SH-SY5Y (cell line): ENCODE measurements around the gene C1orf226.
A peak's percentile ranks its signal among the peaks of the same experiment; 100 is the strongest.

Experiments used
- GATA2 ChIP-seq: IDR thresholded peaks from 2 replicates; pipeline ENCODE4 v1.6.1; 2011; ENCODE audit warnings: mild to moderate bottlenecking, low read depth, low read length
- GATA3 ChIP-seq: IDR thresholded peaks from 2 replicates; pipeline ENCODE4 v1.6.1; 2011; ENCODE audit warnings: low read depth, mild to moderate bottlenecking, low read length, moderate library complexity

The C1orf226 gene

DNA sequence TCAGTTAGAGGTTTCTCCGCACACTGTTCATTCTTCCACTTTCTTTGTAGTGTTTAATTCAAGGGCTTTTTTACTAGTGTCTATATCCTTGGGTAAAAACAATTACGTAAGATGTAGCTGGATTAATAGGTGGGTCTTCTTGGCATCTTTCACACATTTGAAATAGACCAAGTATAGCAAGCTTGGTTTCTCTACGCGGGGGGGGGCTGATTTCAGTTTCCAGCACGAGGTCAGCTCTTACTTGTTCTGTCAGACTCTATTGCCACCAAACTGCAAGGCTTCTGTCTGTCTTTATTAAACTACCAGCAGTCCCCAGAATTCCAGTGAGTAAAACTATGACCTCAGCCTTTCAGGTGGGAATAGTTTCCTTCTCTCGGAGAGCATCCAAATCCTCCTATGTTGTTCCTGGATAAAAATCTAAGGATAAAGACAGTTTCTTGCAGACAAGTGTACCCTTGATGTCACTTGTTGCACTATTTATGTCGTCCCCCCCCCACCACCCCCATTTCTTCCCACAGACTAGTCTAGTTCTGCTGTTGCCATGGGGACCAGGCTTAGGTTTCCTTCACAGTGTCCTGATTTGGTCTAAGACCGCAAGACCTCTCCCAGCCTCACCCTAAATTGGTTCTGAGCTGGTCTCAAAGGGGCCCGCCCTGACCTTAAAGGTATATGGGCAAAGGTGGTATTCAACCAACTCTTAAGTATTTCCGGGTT lies 21.8 kb upstream of the C1orf226 start:
- TF ChIP-seq GATA2 (no peak), GATA3 (no peak)

DNA sequence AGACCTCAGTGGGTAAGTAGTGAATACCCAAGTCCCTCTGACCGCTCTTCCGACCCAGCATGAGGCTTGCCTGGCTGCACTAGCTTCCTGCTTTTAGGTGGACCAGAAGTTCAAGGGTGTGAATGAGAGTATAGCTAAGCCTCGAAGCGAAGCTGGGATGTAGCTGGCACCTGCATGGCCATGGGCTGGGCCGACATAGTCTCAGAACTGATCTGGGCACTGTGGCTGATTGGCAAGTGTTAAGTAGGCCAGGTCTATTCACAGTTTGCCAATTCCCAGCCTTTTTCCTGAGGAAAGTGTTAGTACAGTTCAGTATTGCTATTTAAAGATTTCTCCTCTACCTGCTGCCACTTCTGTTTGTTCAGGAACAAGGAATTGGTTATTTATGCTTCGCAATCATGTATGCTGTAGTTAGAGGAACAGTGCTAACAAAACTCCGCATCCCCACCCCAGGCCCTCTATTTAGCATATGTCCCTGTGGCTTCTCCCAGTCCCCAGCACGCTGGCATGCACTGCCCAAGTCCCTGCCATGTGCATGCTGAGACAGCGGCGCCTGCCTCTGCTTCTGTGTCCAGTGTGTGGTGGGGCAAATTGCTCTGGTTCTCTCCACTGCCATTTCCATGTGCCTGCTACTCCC lies 21.2 kb upstream of the C1orf226 start:
- TF ChIP-seq GATA2 (no peak), GATA3 (no peak)

DNA sequence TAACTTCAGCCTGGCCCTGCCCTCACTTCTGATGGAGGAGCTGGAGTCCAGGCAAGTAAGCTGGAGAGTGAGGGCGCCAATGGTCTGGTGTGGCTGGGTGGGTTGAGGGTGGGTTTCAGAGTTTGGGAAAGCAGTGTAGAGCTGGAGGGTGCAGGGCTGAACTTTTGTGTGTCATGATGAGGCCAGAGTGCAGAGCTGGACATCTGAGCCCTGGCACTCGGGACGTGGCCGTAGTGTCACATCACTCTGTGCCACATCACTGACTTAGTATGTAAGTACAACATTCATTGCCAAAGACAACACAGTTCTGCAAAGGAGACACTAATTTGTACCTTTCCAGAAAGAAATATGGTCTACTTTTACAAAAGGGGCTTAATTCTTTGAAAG lies 20.7 kb upstream of the C1orf226 start:
- TF ChIP-seq GATA3: no peak
- no peak for TF ChIP-seq GATA2

DNA sequence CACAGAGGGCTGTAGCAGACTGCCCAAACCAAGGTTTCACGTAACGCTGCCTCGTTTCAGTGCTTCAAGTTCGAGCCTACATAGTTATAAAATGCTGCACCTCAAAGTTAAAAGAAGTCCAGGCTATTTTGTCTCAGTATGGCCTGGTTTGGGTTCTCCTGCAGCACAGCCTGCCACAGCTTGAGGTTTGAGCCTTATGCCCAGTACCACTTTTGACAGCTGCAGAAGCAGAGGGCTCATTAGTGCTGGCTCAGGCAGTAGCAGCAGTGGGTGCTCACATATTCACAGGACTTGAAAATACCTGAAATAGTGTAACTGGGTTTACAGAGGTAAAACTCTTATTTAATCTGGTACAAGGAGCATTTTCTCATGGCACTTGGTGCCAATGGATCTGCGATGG lies 20.2 kb upstream of the C1orf226 start:
- TF ChIP-seq GATA3 (no peak), GATA2 (no peak)

DNA sequence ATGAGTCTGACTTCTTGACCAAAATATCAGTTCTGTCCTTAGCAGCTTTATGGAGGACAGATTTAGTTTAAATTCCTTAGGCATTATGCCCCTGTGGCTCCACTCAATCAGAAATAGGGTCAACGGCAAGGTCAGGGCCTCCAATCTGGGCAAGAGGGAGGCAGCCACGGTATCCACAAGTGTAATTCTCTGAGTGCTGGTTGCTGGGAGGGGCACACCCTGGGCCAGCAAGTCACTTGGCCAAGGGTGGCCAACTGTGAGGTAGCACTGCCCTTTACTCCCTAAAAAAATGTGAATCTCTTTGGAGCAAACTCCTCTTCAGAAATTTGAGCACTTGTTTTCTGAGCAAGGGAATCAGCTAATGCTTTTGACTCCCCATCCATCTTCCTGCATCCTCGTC lies 17.7 kb upstream of the C1orf226 start:
- TF ChIP-seq GATA3 (no peak), GATA2 (no peak)

GRCh38 chr1:162364498-162364897 lies 17.0 kb upstream of the C1orf226 start:
- TF ChIP-seq GATA2 (no peak), GATA3 (no peak)

- no peak for TF ChIP-seq GATA3
- TF ChIP-seq GATA2: no peak
Observed at GRCh38 chr1:162365284-162366020, 16.1 kb upstream of the C1orf226 start.

DNA sequence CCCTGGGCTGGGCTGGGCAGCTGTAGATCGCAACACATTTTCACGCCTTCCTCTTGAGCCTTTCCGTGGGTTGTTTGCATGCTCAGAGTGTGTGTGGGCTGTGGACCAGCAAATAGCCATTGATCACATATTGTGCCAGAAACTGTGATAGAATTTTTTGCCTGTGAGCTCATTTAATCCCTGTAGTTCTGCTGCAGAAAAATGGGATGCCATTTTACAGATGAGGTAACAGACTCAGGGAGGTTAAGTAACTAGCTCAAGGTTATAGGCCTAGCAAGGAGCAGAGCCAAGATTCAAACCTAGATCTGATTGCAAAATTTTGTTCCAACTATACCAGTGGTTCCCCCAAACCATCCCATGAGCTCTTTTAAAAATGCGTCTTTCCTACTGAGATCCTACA lies 15.4 kb upstream of the C1orf226 start:
- TF ChIP-seq GATA3: no peak
- no peak for TF ChIP-seq GATA2

- TF ChIP-seq GATA2 (no peak), GATA3 (no peak)
Observed at GRCh38 chr1:162366671-162367070, 14.9 kb upstream of the C1orf226 start.

- TF ChIP-seq GATA2: no peak
- no peak for TF ChIP-seq GATA3
Observed at GRCh38 chr1:162367073-162367472, 14.5 kb upstream of the C1orf226 start.

GRCh38 chr1:162367772-162368171 lies 13.8 kb upstream of the C1orf226 start:
- TF ChIP-seq GATA2 (peak; percentile 13; the same call in 1 of the 2 replicates), GATA3 (no peak)

- TF ChIP-seq GATA3 (no peak), GATA2 (peak; percentile 25; the same call in 1 of the 2 replicates)
Observed at GRCh38 chr1:162368451-162368850, 13.1 kb upstream of the C1orf226 start.

GRCh38 chr1:162369571-162369970 lies 12.0 kb upstream of the C1orf226 start:
- TF ChIP-seq GATA2 (no peak), GATA3 (no peak)

GRCh38 chr1:162370161-162370560 lies 11.4 kb upstream of the C1orf226 start:
- TF ChIP-seq GATA2: no peak
- TF ChIP-seq GATA3: no peak

GRCh38 chr1:162370721-162371120 lies 10.8 kb upstream of the C1orf226 start:
- TF ChIP-seq GATA3: no peak
- no peak for TF ChIP-seq GATA2
